ENCODE measurements around the gene PCED1B. TPM values are rescaled to one million over a fixed set of nuclear protein-coding genes. Genes with fewer than 3 reads are reported as not detected.

PCED1B gene
- total RNA-seq, 1 experiment from 2014 or later = 3.3 TPM

DNA sequence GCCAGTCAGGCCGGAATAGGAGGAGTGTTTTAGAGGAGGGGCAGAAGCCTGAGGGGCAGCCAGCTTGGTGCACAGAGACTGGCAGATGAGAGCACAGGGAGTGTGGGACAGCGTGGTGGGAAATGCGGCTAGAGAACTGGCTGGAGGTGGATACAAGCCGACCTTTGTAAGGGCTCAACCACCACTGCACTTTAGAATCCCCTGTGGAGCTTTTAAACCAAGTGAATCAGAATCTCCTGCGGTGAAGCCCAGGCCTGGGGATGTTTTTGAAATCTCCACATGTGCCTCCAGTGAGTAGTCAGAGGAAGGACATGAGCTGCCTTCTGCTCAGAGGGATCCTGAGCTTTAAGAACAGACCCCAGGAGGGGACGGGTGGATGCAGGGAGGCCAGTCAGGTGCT lies 10.9 kb upstream of the PCED1B start:
- peaks cover 3% of the 10 kb centered on the region; the same call in 1 of the 2 replicates for H3K4me1 ChIP-seq (ENCODE audit: insufficient read depth, low read length)
- H2AK5ac ChIP-seq (ENCODE audit: insufficient read length, low read length) = no peak overlapping the region
- TF ChIP-seq, protein P1, sequence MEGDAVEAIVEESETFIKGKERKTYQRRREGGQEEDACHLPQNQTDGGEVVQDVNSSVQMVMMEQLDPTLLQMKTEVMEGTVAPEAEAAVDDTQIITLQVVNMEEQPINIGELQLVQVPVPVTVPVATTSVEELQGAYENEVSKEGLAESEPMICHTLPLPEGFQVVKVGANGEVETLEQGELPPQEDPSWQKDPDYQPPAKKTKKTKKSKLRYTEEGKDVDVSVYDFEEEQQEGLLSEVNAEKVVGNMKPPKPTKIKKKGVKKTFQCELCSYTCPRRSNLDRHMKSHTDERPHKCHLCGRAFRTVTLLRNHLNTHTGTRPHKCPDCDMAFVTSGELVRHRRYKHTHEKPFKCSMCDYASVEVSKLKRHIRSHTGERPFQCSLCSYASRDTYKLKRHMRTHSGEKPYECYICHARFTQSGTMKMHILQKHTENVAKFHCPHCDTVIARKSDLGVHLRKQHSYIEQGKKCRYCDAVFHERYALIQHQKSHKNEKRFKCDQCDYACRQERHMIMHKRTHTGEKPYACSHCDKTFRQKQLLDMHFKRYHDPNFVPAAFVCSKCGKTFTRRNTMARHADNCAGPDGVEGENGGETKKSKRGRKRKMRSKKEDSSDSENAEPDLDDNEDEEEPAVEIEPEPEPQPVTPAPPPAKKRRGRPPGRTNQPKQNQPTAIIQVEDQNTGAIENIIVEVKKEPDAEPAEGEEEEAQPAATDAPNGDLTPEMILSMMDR (conservative IDR thresholded peaks at IDR 0.05) = no peak
- no peak overlapping the region for H3K23ac ChIP-seq (ENCODE audit: insufficient read length, low read depth, low read length)
- peak; percentile 70 for DNase-seq
- no peak overlapping the region for H4K5ac ChIP-seq (ENCODE audit: insufficient read length, low read depth, low read length)
- H2BK15ac ChIP-seq (ENCODE audit: low read depth, low read length) = no peak overlapping the region
- no peaks in the 10 kb centered on the region for H3K27me3 ChIP-seq (ENCODE audit: insufficient read depth, low read length)
- H3K4ac ChIP-seq (ENCODE audit: low read depth, low read length) = no peak overlapping the region
- peaks cover 19 to 22% of the 10 kb centered on the region in 2 experiments for H3K4me1 Mint-ChIP-seq
- no peaks in the 10 kb centered on the region for H3K79me1 ChIP-seq (ENCODE audit: insufficient read depth, low read depth, low read length, poor library complexity, severe bottlenecking)
- no peaks in the 10 kb centered on the region for H3K9me3 ChIP-seq (ENCODE audit: control insufficient read depth, low read depth, low read length)
- no peak overlapping the region for H4K91ac ChIP-seq (ENCODE audit: insufficient read length, low read depth, low read length)
- no peak overlapping the region for H2BK20ac ChIP-seq (ENCODE audit: low read depth, low read length, poor library complexity, severe bottlenecking)
- H3T11ph ChIP-seq (ENCODE audit: low read length) = no peak overlapping the region
- no peak overlapping the region for H3K4me2 ChIP-seq (ENCODE audit: insufficient read depth, insufficient read length, low read length)
- no peak overlapping the region for H4K8ac ChIP-seq (replicated peaks; ENCODE audit: insufficient read length, low read depth, low read length)
- H3K4me3 Mint-ChIP-seq = no peak overlapping the region
- no peaks in the 10 kb centered on the region for H3K27me3 Mint-ChIP-seq (ENCODE audit: low read depth)
- peak overlapping the region in 1 of 3 experiments; percentile 77; a peak in 4 of 7 replicates for H3K27ac Mint-ChIP-seq
- no peaks in the 10 kb centered on the region for H3K36me3 Mint-ChIP-seq (ENCODE audit: insufficient read depth in 1 of 3, low read depth in 3 of 3)
- H3K9ac ChIP-seq (ENCODE audit: extremely low read depth, insufficient read length, low read length) = no peak overlapping the region
- no peaks in the 10 kb centered on the region for H3K23me2 ChIP-seq (ENCODE audit: insufficient read length, low read depth, low read length, poor library complexity, severe bottlenecking)
- no peak overlapping the region for H3K18ac ChIP-seq (ENCODE audit: insufficient read length, low read depth, low read length)
- no peak overlapping the region; the same call in 1 of the 2 replicates for H3K14ac ChIP-seq (ENCODE audit: insufficient read depth, low read length)
- H2BK12ac ChIP-seq (ENCODE audit: insufficient read length, low read depth, low read length) = no peak overlapping the region
- no peak overlapping the region for H2AFZ ChIP-seq (ENCODE audit: low read length)
- H2BK120ac ChIP-seq (ENCODE audit: low read depth, low read length, poor library complexity, severe bottlenecking) = no peak overlapping the region
- H4K20me1 ChIP-seq (ENCODE audit: control insufficient read depth, insufficient read depth, insufficient read length) = no peaks in the 10 kb centered on the region
- no peaks in the 10 kb centered on the region for H3K79me2 ChIP-seq (ENCODE audit: insufficient read depth, low read length)
- no peak overlapping the region for H3K56ac ChIP-seq (ENCODE audit: insufficient read length, low read depth, low read length)
- WGBS (ENCODE audit: extremely low coverage, insufficient read length, low lambda C conversion rate) = no CpG with 5 or more reads among the region's 6 CpGs
- H3K9me3 Mint-ChIP-seq = no peaks in the 10 kb centered on the region; a peak in 1 of 5 replicates
- no peak overlapping the region for H2BK5ac ChIP-seq (ENCODE audit: insufficient read length, low read length)
- H3K27ac ChIP-seq (ENCODE audit: insufficient read length, low read depth, low read length) = no peak overlapping the region
